ENCODE measurements around the gene CPNE8.
"Not testable (repeated sequence)": the region's sequence is repeated elsewhere in the genome, so short reads cannot be mapped to it uniquely, and the experiment has no call there.

CPNE8 gene

GRCh38 chr12:38742496-38742895, 162.9 kb downstream of the CPNE8 start:
- DNase-seq (ENCODE audit: low spot score); FAIRE-seq: not testable (repeated sequence)

- no peak for FAIRE-seq
- DNase-seq (ENCODE audit: low spot score), result no peak
These were observed 168.6 kb downstream of the CPNE8 start for GRCh38 chr12:38736821-38737220.

GRCh38 chr12:38732761-38733160, 172.6 kb downstream of the CPNE8 start:
- FAIRE-seq (no peak), DNase-seq (ENCODE audit: low spot score) (no peak)

- FAIRE-seq (no peak), DNase-seq (ENCODE audit: low spot score) (no peak)
These were observed 176.5 kb downstream of the CPNE8 start for GRCh38 chr12:38728894-38729293.

- FAIRE-seq, result no peak
- DNase-seq (ENCODE audit: low spot score), result no peak
These were observed 183.7 kb downstream of the CPNE8 start for GRCh38 chr12:38721611-38722252.

GRCh38 chr12:38720661-38721060, 184.7 kb downstream of the CPNE8 start:
- no peak for FAIRE-seq
- no peak for DNase-seq (ENCODE audit: low spot score)

GRCh38 chr12:38713294-38713693, 192.1 kb downstream of the CPNE8 start:
- DNase-seq (ENCODE audit: low spot score) (no peak), FAIRE-seq (no peak)

GRCh38 chr12:38711054-38711453, 194.3 kb downstream of the CPNE8 start:
- DNase-seq (ENCODE audit: low spot score) (no peak), FAIRE-seq (no peak)

GRCh38 chr12:38708466-38708865, 196.9 kb downstream of the CPNE8 start:
- FAIRE-seq, result no peak
- DNase-seq (ENCODE audit: low spot score), result no peak

- DNase-seq (ENCODE audit: low spot score) (no peak), FAIRE-seq (no peak)
These were observed 197.7 kb downstream of the CPNE8 start for GRCh38 chr12:38707648-38708047.

GRCh38 chr12:38697289-38697688, 208.1 kb downstream of the CPNE8 start:
- FAIRE-seq, result no peak
- DNase-seq (ENCODE audit: low spot score), result no peak

- FAIRE-seq, result no peak
These were observed 210.3 kb downstream of the CPNE8 start for GRCh38 chr12:38695057-38695456.

GRCh38 chr12:38691164-38691563, 214.2 kb downstream of the CPNE8 start:
- DNase-seq (ENCODE audit: low spot score) (no peak), FAIRE-seq (no peak)

More at GRCh38 chr12:38695057-38695456, 210.3 kb downstream of the CPNE8 start:
- no peak for DNase-seq (ENCODE audit: low spot score)

- FAIRE-seq (no peak), DNase-seq (ENCODE audit: low spot score) (no peak)
These were observed 214.7 kb downstream of the CPNE8 start for GRCh38 chr12:38690646-38691045.

GRCh38 chr12:38689704-38690103, 215.7 kb downstream of the CPNE8 start:
- no peak for FAIRE-seq
- no peak for DNase-seq (ENCODE audit: low spot score)

- no peak for FAIRE-seq
- DNase-seq (ENCODE audit: low spot score), result no peak
These were observed 216.2 kb downstream of the CPNE8 start for GRCh38 chr12:38689195-38689594.

- DNase-seq (ENCODE audit: low spot score) (no peak), FAIRE-seq (no peak)
These were observed 222.9 kb downstream of the CPNE8 start for GRCh38 chr12:38682521-38682920.

- DNase-seq (ENCODE audit: low spot score) (no peak), FAIRE-seq (no peak)
These were observed 235.9 kb downstream of the CPNE8 start for GRCh38 chr12:38669530-38669929.

GRCh38 chr12:38669081-38669480, 236.3 kb downstream of the CPNE8 start:
- DNase-seq (ENCODE audit: low spot score) (no peak), FAIRE-seq (no peak)

GRCh38 chr12:38666425-38666824, 239.0 kb downstream of the CPNE8 start:
- DNase-seq (ENCODE audit: low spot score) (no peak), FAIRE-seq (no peak)

GRCh38 chr12:38664661-38665269, 240.6 kb downstream of the CPNE8 start:
- FAIRE-seq (no peak), DNase-seq (ENCODE audit: low spot score) (peak; percentile 21)

GRCh38 chr12:38662829-38663228, 242.6 kb downstream of the CPNE8 start:
- FAIRE-seq (no peak), DNase-seq (ENCODE audit: low spot score) (no peak)

GRCh38 chr12:38653650-38654049, 251.7 kb downstream of the CPNE8 start:
- FAIRE-seq (no peak), DNase-seq (ENCODE audit: low spot score) (no peak)
